HG02885 (cell line): ENCODE data around the gene CELF2.

Experiments
- ATAC-seq: cut with Tn5 transposase; IDR thresholded peaks from one replicate; pipeline ENCODE4 v1.9.1; 2021; ENCODE audit warnings: mild to moderate bottlenecking; ENCODE audit not compliant: unreplicated experiment, poor library complexity

CELF2 gene

GRCh38 chr10:11208908-11209829 is 191.5 kb downstream of the CELF2 start:
- peak; percentile 61 for ATAC-seq

GRCh38 chr10:11209830-11210181 is 192.1 kb downstream of the CELF2 start:
- ATAC-seq = peak; percentile 44

- peak; percentile 13 for ATAC-seq
Observed at GRCh38 chr10:11210211-11210922, 192.7 kb downstream of the CELF2 start.

GRCh38 chr10:11212288-11213085 is 194.8 kb downstream of the CELF2 start:
- ATAC-seq = no peak

- ATAC-seq = no peak
Observed at GRCh38 chr10:11213137-11213536, 195.5 kb downstream of the CELF2 start.

- no peak for ATAC-seq
Observed at GRCh38 chr10:11214407-11214806, 196.7 kb downstream of the CELF2 start.

GRCh38 chr10:11215471-11215870 is 197.8 kb downstream of the CELF2 start:
- ATAC-seq = no peak

- no peak for ATAC-seq
Observed at GRCh38 chr10:11217521-11217920, 199.8 kb downstream of the CELF2 start.

GRCh38 chr10:11218395-11218794 is 200.7 kb downstream of the CELF2 start:
- ATAC-seq = no peak

GRCh38 chr10:11219431-11219830 is 201.8 kb downstream of the CELF2 start:
- ATAC-seq = no peak

- no peak for ATAC-seq
Observed at GRCh38 chr10:11223081-11223480, 205.4 kb downstream of the CELF2 start.

GRCh38 chr10:11223507-11224140 is 206.0 kb downstream of the CELF2 start:
- no peak for ATAC-seq

GRCh38 chr10:11224321-11224720 is 206.6 kb downstream of the CELF2 start:
- ATAC-seq = no peak

GRCh38 chr10:11224792-11225416 is 207.2 kb downstream of the CELF2 start:
- no peak for ATAC-seq

- peak; percentile 60 for ATAC-seq
Observed at GRCh38 chr10:11225935-11226334, 208.3 kb downstream of the CELF2 start.

GRCh38 chr10:11227103-11227502 is 209.4 kb downstream of the CELF2 start:
- peak; percentile 41 for ATAC-seq

- ATAC-seq = no peak
Observed at GRCh38 chr10:11229893-11230292, 212.2 kb downstream of the CELF2 start.

GRCh38 chr10:11230498-11231167 is 213.0 kb downstream of the CELF2 start:
- no peak for ATAC-seq

GRCh38 chr10:11231285-11231684 is 213.6 kb downstream of the CELF2 start:
- ATAC-seq = no peak
